ENCODE results near the gene TACC2.

DNA sequence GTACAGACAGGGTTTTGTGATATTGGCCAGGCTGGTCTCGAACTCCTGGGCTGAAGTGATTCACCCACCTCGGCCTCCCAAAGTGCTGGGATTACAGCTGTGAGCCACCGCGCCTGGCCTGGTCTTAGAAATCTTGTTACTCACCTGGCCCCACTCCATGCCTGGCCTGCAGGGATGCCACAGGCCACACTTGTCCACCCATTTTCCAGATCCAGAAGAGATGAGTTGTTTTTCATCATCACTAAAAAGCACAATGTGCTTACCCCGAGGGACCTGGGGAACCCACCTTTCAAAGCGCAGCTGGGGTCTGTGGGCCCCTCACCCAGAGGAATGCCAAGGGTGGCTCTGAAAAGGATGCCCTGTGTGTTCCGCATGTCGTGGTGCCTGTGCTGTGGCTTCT, 134.2 kb downstream of the TACC2 start:
- TF ChIP-seq POLR2A (IDR thresholded peaks at IDR 0.05) = no peak
- TF ChIP-seq, protein P1, sequence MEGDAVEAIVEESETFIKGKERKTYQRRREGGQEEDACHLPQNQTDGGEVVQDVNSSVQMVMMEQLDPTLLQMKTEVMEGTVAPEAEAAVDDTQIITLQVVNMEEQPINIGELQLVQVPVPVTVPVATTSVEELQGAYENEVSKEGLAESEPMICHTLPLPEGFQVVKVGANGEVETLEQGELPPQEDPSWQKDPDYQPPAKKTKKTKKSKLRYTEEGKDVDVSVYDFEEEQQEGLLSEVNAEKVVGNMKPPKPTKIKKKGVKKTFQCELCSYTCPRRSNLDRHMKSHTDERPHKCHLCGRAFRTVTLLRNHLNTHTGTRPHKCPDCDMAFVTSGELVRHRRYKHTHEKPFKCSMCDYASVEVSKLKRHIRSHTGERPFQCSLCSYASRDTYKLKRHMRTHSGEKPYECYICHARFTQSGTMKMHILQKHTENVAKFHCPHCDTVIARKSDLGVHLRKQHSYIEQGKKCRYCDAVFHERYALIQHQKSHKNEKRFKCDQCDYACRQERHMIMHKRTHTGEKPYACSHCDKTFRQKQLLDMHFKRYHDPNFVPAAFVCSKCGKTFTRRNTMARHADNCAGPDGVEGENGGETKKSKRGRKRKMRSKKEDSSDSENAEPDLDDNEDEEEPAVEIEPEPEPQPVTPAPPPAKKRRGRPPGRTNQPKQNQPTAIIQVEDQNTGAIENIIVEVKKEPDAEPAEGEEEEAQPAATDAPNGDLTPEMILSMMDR (IDR thresholded peaks at IDR 0.05) = no peak
